Right atrium auricular region (tissue), 2 donors: ENCODE data around the gene ROR2. TPM values are rescaled to one million over a fixed set of nuclear protein-coding genes. Genes with fewer than 3 reads are reported as not detected.

Source experiments
- DNase-seq: peaks from one replicate; pipeline ENCODE4 v3.0.0-alpha.2; 2019; ENCODE audit warnings: low spot score
- H3K27ac ChIP-seq, 2 donors: fragments of 200-600 bp; sonication (generic); 1 replicate in 1 of 2; 2 replicates in 1 of 2; pipeline ENCODE4 v1.5.1; 2016 to 2019
- H3K27me3 ChIP-seq, 2 donors: fragments of 200-600 bp; sonication (generic); one replicate each; pipeline versions ENCODE4 v1.5.1 to v1.6.0; 2017 to 2019
- H3K36me3 ChIP-seq: fragments of 200-600 bp; sonication (generic); one replicate; pipeline ENCODE4 v1.5.1; 2016
- H3K4me1 ChIP-seq, 2 donors: fragments of 200-600 bp; sonication (generic); one replicate each; pipeline versions ENCODE4 v1.5.1 to v1.6.0; 2017 to 2019
- H3K4me3 ChIP-seq, 2 donors: fragments of 200-600 bp; sonication (generic); 1 replicate in 1 of 2; 2 replicates in 1 of 2; pipeline ENCODE4 v1.5.1; 2017 to 2019; ENCODE audit warnings: mild to moderate bottlenecking in 1 of 2, moderate library complexity in 1 of 2
- H3K9me3 ChIP-seq, 2 donors: fragments of 200-600 bp; sonication (generic); one replicate each; pipeline ENCODE4 v1.5.1; 2019
- CTCF ChIP-seq, 2 donors: fragments of 200-600 bp; sonication (generic); IDR thresholded peaks; one replicate each; pipeline ENCODE4 v1.5.1; 2019; ENCODE audit warnings: antibody characterized with exemption in 2 of 2
- total RNA-seq, 2 donors: library from RNA; depleted of rRNA; stranded (reverse); fragments of >200 nt; gene quantifications; one replicate each; pipeline ENCODE4 v1.1.0, GENCODE V29; 2016

Gene ROR2
- total RNA-seq, 2 donors from 2014 or later, result 21.8 to 28.5 TPM

DNA sequence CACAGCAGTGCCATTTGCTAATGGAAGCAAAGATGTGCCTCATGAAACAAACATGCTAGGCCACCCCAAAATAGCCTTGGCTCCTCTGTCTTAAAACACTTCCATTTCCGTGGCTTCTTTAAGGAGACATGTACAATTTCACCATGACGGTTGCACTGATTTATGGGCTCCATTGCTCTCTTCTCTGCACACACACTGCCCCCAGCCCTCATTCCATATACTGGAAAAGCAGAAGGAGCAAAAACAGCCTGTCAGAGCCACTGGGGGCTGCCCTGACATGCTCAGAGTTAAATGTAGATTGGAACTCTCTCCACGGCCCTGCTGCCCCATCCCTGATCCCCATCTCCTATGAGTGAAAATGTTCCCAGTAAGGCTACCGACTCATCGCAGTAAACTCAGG is 114.8 kb downstream of the ROR2 start:
- Histone ChIP-seq H3K9me3 (no peaks in the 10 kb centered on the region), H3K4me1 (peaks cover 0 to 41% of the 10 kb centered on the region in 2 donors), H3K27me3 (no peaks in the 10 kb centered on the region), H3K27ac (no peak overlapping the region), H3K36me3 (no peaks in the 10 kb centered on the region), H3K4me3 (no peak overlapping the region)
- no peak for DNase-seq
- no peak for TF ChIP-seq CTCF (IDR thresholded peaks at IDR 0.05)

- DNase-seq, result no peak
- Histone ChIP-seq H3K4me3 (no peak overlapping the region), H3K27me3 (no peaks in the 10 kb centered on the region), H3K27ac (no peak overlapping the region), H3K36me3 (no peaks in the 10 kb centered on the region), H3K9me3 (no peaks in the 10 kb centered on the region), H3K4me1 (peaks cover 0 to 41% of the 10 kb centered on the region in 2 donors)
- TF ChIP-seq CTCF (IDR thresholded peaks at IDR 0.05), result no peak
These were observed 115.3 kb downstream of the ROR2 start for GRCh38 chr9:91834740-91835139.

DNA sequence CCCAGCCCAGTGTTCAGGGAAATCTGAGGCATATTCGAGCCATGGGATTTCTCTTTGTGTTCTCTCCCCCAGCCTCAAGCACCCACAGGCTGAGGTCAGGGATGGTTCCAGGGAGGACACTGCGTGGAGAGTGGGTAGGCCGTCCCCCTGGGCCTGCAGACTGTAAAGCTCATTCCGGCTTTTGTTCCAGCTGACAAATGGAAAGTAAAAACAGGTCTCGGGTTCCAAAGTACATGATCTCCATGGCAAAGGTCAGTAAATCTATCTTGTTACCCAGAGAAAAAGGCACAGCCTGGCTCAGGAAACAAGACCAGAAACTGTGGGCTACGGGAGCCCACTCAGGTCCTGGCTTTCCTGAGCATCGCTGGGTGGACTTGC is 116.2 kb downstream of the ROR2 start:
- no peak overlapping the region for H3K4me3 ChIP-seq
- H3K4me1 ChIP-seq, result peaks cover 0 to 40% of the 10 kb centered on the region in 2 donors
- no peak for DNase-seq
- H3K36me3 ChIP-seq, result no peaks in the 10 kb centered on the region
- no peaks in the 10 kb centered on the region for H3K27me3 ChIP-seq
- no peak for TF ChIP-seq CTCF (IDR thresholded peaks at IDR 0.05)
- no peak overlapping the region for H3K27ac ChIP-seq
- H3K9me3 ChIP-seq, result no peaks in the 10 kb centered on the region

- Histone ChIP-seq H3K4me1 (peaks cover 0 to 34% of the 10 kb centered on the region in 2 donors), H3K27ac (no peak overlapping the region), H3K36me3 (no peaks in the 10 kb centered on the region), H3K9me3 (no peaks in the 10 kb centered on the region), H3K4me3 (no peak overlapping the region), H3K27me3 (no peaks in the 10 kb centered on the region)
- no peak for TF ChIP-seq CTCF (IDR thresholded peaks at IDR 0.05)
- DNase-seq, result no peak
These were observed 116.7 kb downstream of the ROR2 start for GRCh38 chr9:91833096-91833877.

DNA sequence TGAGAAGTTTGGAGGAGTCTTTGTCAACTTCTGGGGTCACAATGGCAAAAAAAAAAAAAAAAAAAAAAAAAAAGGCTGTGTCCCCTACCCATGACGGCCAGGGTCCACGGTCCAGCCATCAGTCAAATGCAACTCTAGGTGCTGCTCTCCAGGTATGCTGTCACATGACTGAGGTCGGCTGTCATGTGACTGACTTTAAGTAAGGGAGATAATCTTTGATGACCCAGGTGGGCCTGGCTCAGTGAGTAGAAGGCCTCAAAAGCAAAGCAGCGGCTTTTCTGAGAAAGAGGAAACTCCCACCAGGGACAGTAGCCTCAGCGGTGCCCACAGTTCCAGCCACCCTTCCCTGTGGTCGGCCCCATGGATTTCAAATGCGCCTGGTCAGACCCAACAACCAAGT is 117.7 kb downstream of the ROR2 start:
- Histone ChIP-seq H3K9me3 (no peaks in the 10 kb centered on the region), H3K4me3 (no peak overlapping the region), H3K4me1 (peaks cover 0 to 26% of the 10 kb centered on the region in 2 donors), H3K36me3 (no peaks in the 10 kb centered on the region), H3K27ac (no peak overlapping the region), H3K27me3 (no peaks in the 10 kb centered on the region)
- DNase-seq, result no peak
- TF ChIP-seq CTCF (IDR thresholded peaks at IDR 0.05), result no peak

GRCh38 chr9:91825866-91826265 is 124.2 kb downstream of the ROR2 start:
- H3K36me3 ChIP-seq, result no peaks in the 10 kb centered on the region
- no peak overlapping the region for H3K27ac ChIP-seq
- no peaks in the 10 kb centered on the region for H3K27me3 ChIP-seq
- TF ChIP-seq CTCF (IDR thresholded peaks at IDR 0.05), result no peak
- H3K9me3 ChIP-seq, result no peaks in the 10 kb centered on the region
- peaks cover 0 to 12% of the 10 kb centered on the region in 2 donors for H3K4me1 ChIP-seq
- no peak for DNase-seq
- H3K4me3 ChIP-seq, result no peak overlapping the region
